ENCODE measurements around the gene PNMA6F.
A peak's percentile ranks its signal among the peaks of the same experiment; 100 is the strongest.

The PNMA6F gene

DNA sequence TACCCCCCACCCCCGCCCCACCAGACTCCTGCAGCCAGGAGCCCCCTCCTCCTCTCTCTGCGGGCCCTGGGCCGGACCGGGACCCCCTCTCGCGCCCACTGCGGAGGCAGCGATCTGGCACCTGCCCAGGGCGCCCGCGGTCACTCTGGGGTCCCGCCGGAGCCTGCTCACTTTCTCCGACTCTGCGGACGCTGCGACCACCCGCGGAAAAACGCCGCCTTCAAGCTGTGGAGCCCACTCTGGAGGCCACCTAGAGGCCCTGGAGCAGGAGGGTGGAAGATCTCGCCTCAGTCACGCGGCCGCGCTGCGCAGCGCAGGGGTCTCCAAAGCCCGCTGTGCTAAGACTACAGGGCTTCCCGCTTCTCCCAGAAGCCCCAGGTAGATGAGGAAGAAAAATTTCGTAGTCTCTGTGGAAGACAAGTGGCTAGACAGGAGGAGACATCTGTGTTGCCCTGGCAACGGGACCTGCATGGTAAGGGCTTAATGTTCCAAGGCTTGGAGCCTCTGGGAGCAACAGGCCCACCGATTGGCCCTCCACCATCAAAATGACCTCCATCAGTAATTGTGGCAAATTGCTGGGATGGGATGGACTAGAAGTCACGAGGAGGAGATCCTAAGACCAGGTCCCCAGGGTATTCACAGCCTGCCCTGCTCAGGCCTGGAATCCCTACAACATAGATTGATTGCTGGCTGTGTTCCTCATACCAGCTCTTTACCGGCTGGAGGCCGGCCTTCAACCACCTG, at the start of gene PNMA6F:
Gene PNMA6F (minus strand): TSS at position 387 of the 744 bp plus-strand sequence. CDS start 1,093 bp downstream, outside the sequence.
- DNase-seq = no peak

- DNase-seq = no peak
These were observed 49.7 kb upstream of the PNMA6F start for GRCh38 chrX:153371256-153371655.

DNA sequence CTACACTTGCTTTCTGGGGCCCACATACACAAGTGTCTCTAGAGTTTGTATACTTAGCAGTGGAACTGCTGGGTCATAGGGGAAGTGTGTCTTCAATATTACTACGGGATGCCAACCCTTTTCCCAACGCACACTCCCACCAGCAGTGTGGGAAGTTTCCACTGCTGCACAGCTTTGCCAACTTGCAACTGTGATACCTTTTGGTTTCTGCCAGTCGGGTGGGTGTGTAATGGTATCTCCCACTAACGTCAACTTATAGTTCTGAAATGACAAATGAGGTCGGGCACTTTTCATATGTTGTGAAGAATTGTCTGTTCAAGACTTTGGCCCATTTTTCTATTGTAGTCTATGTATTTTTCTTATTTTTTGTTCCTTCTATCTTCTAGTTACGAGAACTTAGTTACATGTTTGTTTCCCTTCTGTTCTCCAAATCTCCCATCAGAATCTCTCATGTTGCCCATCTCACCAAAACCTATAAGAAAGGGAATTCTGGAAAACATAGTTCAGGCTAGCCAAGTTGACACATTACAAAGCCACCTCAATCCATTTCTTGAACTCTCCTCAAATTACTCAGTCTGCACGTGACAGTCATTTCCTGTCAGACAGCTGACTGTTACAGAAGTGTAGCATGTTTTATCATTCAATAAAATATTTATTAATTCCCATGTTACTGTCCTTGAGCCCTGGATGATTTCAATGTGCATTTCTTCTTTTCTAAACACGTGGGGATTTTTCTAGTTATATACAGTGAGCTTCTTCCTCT, 48.9 kb upstream of the PNMA6F start:
- peak; percentile 7 to 16 for DNase-seq

DNA sequence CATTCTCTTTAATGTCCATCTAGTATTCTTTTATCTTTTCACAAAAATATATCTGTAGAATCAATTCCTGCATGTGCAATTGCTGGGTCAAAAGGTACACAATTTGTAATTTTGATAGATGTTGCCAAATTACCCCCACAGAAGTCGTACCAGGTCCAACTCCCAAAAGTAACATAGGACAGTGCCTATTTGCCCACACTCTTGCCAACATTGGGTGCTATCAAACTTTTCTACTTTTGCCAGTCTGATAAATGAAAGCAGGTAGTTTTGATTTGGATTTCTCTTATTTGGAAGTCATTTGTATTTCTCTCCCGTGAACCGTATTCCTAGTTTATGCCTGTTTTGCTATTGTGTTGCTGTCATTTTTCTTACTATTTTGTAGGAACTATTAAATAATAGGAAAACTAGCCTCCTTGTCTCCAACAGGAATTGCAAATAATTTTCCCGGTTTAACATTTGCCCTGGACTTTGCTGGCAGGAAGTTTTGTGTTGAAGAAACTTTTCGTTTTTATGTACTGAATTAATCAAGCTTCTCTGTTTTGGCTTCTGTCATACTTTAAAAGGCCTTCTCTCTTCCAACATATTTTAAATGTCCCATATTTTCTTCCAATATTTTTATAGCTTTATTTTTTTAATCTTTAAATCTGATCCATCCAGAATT, 45.4 kb upstream of the PNMA6F start:
- no peak for DNase-seq

GRCh38 chrX:153366119-153366518, 44.6 kb upstream of the PNMA6F start:
- DNase-seq = no peak

- no peak for DNase-seq
These were observed 44.1 kb upstream of the PNMA6F start for GRCh38 chrX:153365670-153366069.

- DNase-seq = no peak
These were observed 40.3 kb upstream of the PNMA6F start for GRCh38 chrX:153361781-153362397.

GRCh38 chrX:153357877-153358276, 36.3 kb upstream of the PNMA6F start:
- DNase-seq = no peak

GRCh38 chrX:153353416-153353815, 31.8 kb upstream of the PNMA6F start:
- DNase-seq = no peak

DNA sequence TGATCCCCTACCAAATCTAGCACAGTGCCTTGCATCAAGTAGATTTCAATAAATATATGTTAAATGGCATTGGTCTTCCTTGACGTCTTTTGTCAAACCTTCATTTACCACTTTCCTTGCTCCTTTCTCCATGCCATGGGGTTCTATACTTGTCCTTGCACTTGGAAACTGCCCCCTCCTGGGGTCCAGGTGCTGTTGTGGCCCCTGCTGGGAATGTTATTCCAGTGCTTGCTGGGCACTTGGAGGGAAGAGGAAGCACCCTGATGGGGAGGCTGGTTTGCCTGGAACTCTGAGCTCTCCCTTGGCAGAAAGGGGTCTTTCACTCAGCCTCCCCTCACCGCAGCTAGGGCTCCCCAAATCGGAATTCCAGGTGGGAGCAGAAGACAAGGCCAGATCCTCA, 31.3 kb upstream of the PNMA6F start:
- DNase-seq = no peak

DNA sequence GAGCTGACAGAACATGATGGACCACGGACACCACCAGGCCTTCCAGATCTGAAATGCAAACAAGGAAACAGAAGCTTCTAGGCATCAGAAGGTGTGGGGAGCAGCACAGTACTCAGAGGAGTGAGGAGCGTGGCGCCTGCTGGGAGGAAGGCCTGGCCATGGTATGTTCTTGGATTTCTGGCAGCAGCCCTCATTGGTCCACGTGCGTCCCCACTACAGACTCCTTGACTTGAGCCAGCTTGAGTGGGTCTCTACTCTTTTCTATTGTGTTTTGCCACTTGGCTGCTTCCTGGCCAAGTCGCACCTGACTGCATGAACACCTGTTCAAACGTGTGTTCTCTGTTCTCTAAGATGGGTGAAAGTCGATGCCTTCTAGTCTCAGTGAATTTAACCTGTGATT, 30.4 kb upstream of the PNMA6F start:
- no peak for DNase-seq

DNA sequence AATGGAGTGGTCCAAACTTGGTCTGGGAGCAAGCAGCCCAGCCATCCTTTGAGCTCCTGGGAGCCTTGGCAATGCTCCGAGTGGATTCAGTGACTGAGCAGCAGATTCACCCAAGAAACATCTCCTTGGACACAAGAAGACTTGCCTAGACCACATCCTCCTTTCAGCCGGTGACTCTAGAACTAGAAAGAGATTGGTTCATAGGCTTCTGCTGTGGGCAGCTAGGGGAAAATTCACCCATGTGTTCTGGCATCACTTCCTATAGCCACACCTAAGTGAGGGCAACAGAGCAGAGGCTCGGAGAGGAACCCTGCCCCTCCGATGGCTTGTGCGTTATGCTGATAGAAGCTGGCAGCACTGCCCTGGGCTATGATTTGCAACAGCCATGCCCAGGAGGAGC, 28.4 kb upstream of the PNMA6F start:
- DNase-seq = no peak

DNA sequence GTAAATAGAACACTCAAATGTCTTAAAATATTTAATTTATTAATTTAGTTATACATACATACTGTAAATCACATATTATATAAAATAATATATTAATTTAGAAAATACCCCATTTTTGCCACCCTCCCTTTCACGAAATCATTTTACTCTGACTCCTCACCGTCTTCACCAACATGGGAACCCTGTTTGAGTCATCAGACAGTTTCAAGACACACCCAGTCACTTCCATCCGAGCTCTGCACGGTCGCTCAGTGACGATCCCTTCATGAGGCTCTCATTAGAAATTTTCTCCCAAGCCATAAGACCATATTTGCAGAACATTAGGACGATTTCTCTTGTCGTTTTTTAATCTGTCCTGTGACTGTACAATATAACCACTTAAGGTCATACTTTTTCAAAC, 26.9 kb upstream of the PNMA6F start:
- no peak for DNase-seq

- DNase-seq = no peak
These were observed 26.0 kb upstream of the PNMA6F start for GRCh38 chrX:153347530-153347929.

- no peak for DNase-seq
These were observed 22.1 kb upstream of the PNMA6F start for GRCh38 chrX:153343674-153344073.

DNA sequence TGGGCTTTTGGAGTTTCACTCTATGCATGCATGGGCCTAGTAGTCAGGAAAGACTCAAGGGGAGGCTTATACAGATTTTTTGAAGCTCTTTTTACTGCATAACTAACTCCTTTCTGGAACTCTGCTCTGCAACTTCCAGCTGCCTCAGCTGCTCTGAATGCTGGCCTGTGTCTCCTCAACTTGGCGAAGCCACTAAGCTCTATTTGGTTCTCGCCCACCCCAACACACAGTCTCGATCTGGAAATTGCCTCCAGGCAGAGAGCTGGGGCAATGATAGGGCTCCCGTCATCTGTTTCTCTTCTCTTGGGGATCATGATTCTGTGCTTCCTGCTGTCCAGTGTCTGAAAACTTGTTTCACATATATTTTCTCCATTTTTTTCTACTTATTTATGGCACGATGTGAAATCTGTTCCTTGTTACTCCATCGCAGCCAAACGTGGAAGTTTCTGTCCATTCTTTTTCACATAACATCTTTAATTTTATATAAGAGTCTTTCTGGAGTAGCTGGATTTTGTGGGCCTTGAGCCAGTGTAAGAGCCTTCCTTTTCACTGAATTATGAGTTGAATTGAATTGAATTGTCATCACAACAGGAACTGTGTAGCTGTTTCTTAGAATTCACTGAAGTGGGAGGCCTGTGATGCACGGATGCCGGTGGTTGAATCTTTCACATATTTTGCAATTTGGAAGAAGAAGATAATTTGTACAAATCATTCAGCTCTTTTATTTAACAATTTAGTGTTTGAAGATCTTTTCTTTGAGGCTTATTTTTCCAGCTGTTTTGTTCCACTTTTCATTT, 21.4 kb upstream of the PNMA6F start:
- no peak for DNase-seq

GRCh38 chrX:153340111-153340510, 18.5 kb upstream of the PNMA6F start:
- no peak for DNase-seq

DNA sequence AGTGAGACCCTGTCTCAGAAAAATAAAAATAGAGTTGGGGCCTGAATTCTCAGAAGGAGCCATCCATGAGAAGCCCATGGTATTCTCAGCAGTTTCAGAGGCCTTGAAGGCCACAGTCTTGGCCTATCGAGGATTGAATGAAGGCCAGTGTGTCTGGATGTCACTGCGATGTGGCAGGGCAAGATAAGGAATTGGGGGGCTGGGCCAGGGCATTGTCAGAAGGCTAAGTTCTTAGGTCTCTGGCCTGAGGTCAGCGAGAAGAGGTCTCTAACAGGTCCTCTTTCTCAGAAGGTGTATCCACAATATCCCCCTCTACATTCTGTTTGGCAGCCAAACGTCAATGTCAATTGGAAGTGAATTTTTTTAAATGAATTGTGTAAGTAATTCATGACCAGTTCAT, 18.1 kb upstream of the PNMA6F start:
- DNase-seq = no peak

GRCh38 chrX:153338836-153339235, 17.3 kb upstream of the PNMA6F start:
- no peak for DNase-seq

DNA sequence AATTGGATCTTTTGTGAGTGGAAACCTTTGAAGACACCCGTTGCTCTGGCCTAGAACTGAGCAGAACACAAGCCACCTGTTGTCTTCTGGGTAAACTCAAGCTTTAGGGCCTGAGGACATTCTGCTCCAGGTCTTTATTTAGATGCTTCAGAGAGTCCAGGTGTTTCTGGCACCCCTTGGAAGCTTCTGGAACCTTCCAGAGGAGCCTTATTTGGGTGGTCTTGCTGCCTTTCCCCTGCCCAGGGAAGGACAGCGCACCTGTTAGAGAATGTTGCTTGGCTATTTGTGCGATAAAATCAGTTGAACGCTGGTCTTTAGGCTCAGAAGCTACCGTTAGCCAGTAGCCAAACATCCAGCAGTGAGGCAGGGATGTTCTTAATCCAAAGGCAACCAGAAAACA, 15.4 kb upstream of the PNMA6F start:
- no peak for DNase-seq

DNA sequence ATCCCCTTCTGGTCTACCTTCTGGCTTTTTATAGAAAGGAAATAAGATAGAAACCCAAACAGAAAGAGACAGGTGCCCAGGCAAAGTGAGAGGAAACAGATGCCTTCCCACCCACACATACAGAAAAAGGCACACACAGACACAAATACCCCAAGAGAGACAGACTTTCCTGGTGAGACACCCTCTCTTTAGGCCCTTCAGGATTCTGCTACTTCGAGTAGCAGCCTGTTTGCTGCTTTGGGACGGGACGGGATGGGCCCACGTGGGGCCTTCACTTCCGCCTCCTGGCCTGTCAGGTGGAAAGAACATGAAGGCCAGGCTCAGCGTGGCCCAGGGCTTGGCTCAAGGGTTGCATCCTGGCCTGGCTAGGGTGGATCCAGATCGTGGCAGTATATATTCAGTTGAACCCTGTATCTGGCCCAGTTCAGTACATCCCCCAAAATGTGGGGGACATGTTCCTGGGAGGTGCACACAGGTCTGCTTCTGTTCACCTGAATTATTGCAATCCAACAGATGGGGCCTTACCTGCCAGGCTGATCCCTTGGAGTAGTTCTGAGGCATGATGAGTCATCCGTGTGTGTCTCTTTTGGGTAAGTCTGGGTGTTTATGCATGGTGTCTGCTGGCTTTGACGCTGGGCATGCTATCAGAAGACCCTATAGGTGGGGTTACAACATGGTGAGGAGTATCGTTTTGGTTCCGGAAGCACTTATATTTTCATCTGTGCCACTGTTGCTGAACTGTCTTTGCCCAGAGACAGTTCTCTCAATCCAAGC, 14.7 kb upstream of the PNMA6F start:
- no peak for DNase-seq
